RWPE1 (cell line): ENCODE measurements around the gene ST8SIA5.

Experiments
- CTCF ChIA-PET: fragments of 350-600 bp; sonication (Branson Sonifier 250); formaldehyde crosslinking; extraction: SDS; loops from one replicate; lab custom pipeline; 2021; lab: Yijun Ruan, JAX
- POLR2A ChIA-PET: fragments of 400-600 bp; formaldehyde crosslinking; extraction: SDS; loops from one replicate; lab custom pipeline; 2020; ENCODE audit warnings: antibody characterized with exemption; ENCODE audit not compliant: low non-redundant PET; lab: Yijun Ruan, JAX
- DNase-seq: peaks from one replicate; pipeline ENCODE4 v3.0.0; 2012; ENCODE audit warnings: low spot score
- H3K27ac ChIP-seq: fragments of 450-650 bp; 2 replicates; pipeline ENCODE4 v1.5.1; 2017
- CTCF ChIP-seq: fragments of 450-650 bp; conservative IDR thresholded peaks from 2 replicates; pipeline ENCODE4 v1.5.1; 2017; ENCODE audit warnings: low read depth, mild to moderate bottlenecking

ST8SIA5 gene

GRCh38 chr18:46676182-46676835 lies 80.5 kb downstream of the ST8SIA5 start:
- peak; percentile 12 for DNase-seq
- no peak overlapping the region for H3K27ac ChIP-seq
- POLR2A ChIA-PET, result no interaction called here
- no peak for TF ChIP-seq CTCF
- CTCF ChIA-PET, result no interaction called here

DNA sequence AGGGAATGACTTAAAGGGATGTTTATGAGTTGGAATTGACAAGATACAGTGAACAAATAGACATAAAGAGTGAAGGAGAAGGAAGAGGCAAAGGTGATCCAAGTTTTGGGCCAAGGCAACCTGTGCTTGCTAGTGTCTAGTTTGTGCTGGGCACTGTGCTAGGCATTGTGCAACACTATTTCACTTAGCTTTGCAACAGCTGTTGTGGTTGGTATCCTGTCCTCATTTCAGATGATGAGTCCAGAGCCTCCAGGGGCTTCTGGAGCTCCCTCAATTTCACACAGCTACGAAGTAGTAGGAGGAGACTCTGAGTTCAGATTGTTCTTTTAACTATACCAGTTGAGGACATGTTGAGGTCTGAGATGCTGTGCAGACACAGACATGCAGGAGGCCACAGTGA lies 81.7 kb downstream of the ST8SIA5 start:
- POLR2A ChIA-PET, result no interaction called here
- CTCF ChIA-PET, result interaction anchor here (0.7 kb wide), 1 partner anchor 143 kb away, joined by 5 read pairs; no protein-coding TSS in a partner anchor
- no peak overlapping the region for H3K27ac ChIP-seq
- DNase-seq, result no peak
- no peak for TF ChIP-seq CTCF

DNA sequence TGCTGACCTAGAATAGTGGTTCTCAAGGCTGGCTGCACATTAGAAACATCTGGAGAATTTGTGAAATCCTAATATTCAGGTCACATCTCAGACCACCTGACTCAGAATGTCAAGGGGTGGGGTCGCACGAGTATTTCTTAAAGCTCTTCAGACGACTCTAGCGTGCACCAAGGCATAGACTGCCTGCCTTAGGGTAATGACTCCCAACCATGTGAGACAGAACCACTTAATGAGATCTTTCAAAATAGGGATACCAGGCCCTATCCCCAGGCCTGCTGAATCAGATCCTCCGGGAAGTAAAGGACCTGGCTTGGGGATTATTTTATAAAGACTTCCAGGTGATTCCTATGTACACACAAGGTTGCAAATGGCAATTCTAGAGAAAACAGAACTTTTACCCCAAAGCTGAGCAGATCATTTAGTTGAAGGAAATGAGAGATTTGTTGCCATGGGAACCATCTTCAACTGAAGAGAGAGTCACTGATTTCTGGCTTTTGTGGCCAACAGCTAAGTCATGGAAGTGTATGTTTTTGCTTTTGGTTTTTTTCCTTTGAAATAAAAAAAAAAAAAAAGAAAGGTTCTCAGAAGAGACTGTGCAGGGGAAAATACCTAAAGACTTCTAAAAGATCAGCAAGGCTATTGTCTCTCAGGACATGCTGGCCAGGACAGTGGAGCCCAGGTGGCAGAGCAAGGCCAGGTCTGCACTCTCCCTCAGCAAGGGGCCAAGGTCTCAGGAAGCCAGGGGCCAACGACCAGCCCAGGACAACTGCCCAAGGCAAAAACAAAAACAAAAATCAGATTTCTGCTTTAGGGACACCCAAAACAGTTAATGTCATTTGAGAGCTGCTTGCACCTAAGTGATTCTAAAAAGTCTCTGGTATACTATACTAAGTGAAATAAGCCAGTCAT lies 84.5 kb downstream of the ST8SIA5 start:
- TF ChIP-seq CTCF, result no peak
- H3K27ac ChIP-seq, result no peak overlapping the region
- POLR2A ChIA-PET, result no interaction called here
- DNase-seq, result no peak
- CTCF ChIA-PET, result no interaction called here

DNA sequence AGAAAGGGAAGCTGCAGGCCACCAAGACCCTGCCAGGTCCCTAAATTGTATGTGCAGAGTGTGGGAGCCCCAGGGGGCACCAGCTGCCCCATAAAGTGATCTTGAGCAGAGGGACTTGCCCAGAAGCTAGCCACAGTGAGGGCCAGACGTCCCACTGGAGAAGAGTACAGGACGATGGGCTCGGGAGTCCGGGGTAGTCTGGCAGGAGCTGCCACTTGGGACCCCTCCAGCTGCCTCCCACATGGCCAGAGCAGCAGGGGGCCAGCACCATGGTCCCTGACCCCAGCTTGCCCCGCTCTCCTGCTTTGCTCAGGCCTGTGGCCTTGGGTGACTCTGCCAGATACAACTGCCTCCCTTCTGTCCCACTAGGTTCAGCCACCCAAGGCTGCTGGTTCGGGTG lies 88.2 kb downstream of the ST8SIA5 start:
- DNase-seq, result no peak
- TF ChIP-seq CTCF, result no peak
- ChIA-PET POLR2A (no interaction called here), CTCF (no interaction called here)
- H3K27ac ChIP-seq, result no peak overlapping the region

- CTCF ChIA-PET, result no interaction called here
- POLR2A ChIA-PET, result no interaction called here
- DNase-seq, result no peak
- no peak overlapping the region for H3K27ac ChIP-seq
- TF ChIP-seq CTCF, result no peak
Measured at GRCh38 chr18:46668135-46668534, 88.7 kb downstream of the ST8SIA5 start.

GRCh38 chr18:46663539-46663938 lies 93.3 kb downstream of the ST8SIA5 start:
- TF ChIP-seq CTCF, result no peak
- no peak overlapping the region for H3K27ac ChIP-seq
- POLR2A ChIA-PET, result no interaction called here
- CTCF ChIA-PET, result interaction anchor here (0.7 kb wide), 1 partner anchor 39 kb away, joined by 3 read pairs; no protein-coding TSS in a partner anchor
- no peak for DNase-seq
